HG03354 (cell line): Measurements from ENCODE around the gene TNFSF8.

ENCODE experiments used
- ATAC-seq: cut with Tn5 transposase; IDR thresholded peaks from one replicate; pipeline ENCODE4 v1.9.1; 2021; ENCODE audit warnings: mild to moderate bottlenecking; ENCODE audit not compliant: unreplicated experiment, poor library complexity, severe bottlenecking

Gene TNFSF8

DNA sequence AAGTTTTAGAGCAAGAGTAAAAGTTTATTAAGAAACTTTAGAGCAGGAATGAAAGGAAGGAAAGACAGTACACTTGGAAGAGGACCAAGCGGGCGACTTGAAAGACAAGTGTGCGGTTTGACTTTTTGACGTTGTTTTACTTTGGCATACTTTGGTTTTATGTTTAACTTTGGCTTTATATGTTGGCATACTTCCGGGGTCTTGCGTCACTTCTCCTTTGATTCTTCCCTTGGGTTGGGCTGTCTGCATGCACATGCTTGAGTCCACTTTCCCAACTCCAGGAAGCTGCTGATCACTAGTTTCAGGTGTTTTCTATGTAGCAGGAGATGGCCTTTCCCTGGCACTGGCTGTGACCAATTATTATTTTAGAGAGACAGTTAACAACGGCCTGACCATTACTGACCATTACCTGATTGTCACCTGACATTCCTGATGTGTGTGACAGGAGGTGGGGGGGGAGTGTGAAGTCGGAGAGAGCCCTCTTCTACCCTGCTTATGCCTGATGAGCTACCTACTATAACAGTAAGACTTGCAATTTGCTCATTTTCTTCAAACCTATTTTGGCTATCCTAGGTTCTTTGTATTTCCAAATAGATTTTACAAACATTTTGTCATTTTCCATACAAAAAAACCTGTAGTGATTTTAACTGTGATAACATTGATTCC lies 45.5 kb downstream of the TNFSF8 start:
- ATAC-seq: no peak

DNA sequence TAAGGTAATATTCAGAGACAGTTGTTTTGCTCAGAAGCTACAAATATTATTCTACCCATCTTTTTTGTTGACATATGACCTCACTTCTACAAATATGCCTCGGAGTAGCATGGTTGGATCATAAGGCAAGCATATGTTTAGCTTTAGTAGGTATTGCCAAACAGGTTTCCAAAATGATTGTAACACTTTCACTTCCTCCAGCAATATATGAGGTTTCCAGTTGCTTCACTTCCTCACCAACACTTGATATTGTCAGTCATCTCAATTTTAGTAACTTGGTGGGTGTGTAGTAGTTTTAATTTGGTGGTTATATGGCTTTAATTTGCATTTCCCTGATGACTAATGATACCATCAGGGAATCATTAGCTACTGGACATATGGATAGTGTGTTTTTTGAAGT lies 46.7 kb downstream of the TNFSF8 start:
- ATAC-seq: no peak

DNA sequence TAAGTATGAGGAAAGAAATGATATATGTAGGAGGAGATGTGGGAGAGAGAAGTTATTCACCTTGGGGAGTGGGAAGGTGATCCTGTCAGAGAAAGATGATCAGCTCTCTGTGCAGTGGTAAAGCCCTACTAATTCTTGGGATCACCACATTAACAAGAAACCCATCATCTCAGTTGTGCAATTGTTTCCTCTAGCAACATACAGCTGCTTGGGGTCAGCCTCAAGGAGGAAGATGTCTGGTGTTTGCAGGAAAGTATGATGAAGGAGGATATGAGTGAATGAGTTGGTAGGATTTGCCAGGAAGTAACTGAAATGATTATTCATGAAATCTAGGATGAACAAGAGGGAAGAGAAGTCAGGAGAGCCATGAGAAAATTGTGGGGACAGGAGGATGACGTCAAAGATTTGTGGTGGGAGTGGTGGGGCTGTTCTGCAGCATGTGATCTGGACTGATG lies 50.1 kb downstream of the TNFSF8 start:
- no peak for ATAC-seq

DNA sequence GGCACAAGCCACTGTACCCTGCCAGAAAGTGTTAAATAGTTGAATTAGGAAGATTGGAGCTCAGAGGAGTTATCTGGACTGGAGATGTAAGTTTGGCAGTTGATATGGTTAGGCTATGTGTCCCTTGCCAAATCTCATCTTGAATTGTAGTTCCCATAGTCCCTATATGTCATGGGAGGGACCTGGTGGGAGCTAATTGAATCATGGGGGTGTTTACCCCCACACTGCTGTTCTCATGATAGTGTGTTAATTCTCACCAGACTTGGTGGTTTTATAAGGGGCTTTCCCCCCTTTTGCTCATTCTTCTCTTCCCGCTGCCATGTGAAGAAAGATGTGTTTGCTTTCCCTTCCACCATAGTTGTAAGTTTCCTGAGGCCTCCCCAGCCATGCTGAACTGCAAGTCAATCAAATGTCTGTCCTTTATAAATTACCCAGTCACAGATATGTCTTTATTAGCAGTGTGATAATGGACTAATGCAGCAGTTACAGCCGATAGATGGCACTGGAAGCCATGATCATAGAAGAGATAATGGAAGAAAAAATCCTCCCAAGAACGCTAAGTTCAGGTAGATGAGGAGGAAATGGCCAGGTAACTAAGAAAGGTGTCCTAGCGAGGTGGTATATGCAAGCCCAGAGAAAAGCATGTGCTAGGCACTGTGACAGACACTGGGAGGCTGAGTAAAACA lies 51.4 kb downstream of the TNFSF8 start:
- ATAC-seq: no peak

GRCh38 chr9:114869845-114870244 lies 60.5 kb downstream of the TNFSF8 start:
- no peak for ATAC-seq

GRCh38 chr9:114869378-114869777 lies 61.0 kb downstream of the TNFSF8 start:
- no peak for ATAC-seq

- ATAC-seq: no peak
Measured at GRCh38 chr9:114867327-114867726, 63.1 kb downstream of the TNFSF8 start.

DNA sequence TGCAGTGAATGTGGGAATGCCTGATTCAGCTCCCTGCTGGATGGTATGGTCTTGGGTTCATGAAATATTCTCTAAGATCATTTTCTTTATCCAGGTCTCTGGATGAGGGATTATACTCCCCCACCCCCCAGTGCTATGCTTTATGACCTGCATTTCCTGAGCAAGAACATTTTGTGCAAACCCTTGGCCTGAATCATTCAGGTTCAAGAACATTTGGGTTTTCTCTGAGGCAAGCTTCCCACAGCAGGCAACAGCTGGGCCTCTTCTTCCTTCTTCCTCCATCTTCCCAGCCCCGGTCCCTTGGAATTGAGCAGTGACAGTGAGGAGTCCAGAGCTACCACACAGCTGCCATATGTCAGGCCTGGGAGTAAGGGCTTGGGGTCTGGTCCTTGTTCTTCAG lies 65.9 kb downstream of the TNFSF8 start:
- no peak for ATAC-seq

GRCh38 chr9:114861922-114862605 lies 68.3 kb downstream of the TNFSF8 start:
- no peak for ATAC-seq

- no peak for ATAC-seq
Measured at GRCh38 chr9:114861273-114861672, 69.1 kb downstream of the TNFSF8 start.

- ATAC-seq: no peak
Measured at GRCh38 chr9:114860187-114860586, 70.2 kb downstream of the TNFSF8 start.

- ATAC-seq: no peak
Measured at GRCh38 chr9:114856942-114857315, 73.5 kb downstream of the TNFSF8 start.

DNA sequence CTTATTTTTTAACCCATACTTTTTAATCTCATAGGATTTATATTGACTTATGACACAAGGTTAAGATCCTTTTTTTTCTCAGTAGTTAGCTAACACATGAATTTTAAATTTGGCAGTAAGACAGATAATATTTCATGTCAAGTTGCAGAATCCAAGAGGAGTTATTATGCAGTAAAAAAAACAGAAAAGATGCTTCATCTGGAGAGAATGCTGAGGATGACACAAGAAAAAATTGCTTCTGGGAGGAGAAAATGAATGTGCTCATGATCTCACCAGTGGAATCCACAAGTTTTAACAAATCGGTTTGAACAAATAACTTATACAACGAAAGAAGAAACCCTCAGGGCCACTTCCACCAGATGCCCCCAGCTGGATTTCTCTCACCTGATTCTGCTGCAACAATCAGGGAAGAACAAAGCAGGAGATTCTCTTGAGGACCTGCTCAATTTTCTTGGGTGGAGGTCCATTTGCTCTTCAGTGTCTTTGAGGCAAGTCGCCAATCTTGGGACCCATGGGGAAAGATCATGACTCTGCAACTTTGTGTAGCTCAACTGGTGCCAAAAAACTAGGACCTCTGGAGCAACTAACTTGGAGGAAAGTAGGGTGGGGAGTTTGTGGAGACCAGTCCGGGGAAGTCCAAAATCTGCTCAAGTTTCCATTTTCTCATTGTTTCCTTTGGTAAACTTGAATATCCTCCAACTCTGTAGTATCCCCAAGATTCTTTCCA lies 74.0 kb downstream of the TNFSF8 start:
- ATAC-seq: no peak

GRCh38 chr9:114855488-114855887 lies 74.9 kb downstream of the TNFSF8 start:
- no peak for ATAC-seq

DNA sequence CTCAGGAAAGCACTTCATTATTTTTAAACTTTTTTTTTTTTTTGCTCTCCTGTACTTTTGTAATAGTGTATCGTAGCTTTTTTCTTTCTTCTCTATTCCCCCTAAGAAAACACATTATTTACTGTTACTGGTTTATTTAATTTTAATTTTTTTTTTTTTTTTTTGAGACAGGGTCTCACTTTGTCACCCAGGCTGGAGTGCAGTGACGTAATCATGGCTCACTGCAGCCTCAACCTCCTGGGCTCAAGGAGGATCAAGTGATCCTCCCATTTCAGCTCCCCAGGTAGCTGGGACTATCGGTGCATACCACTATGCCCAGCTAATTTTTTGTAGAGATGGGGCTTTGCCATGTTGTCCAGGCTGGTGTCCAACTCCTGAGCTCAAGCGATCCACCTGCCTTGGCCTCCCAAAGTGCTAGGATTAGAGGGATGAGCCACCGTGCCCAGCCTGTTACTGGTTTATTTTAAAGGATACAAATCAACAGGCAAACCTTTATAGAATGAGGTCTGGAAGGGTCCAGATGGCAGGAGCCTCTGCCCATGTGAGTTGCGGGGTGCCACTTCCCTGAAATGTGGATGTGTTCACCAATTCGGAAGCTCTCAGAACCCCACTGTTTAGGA lies 75.5 kb downstream of the TNFSF8 start:
- ATAC-seq: no peak

GRCh38 chr9:114853071-114853855 lies 77.1 kb downstream of the TNFSF8 start:
- no peak for ATAC-seq

- no peak for ATAC-seq
Measured at GRCh38 chr9:114852050-114852594, 78.3 kb downstream of the TNFSF8 start.

- no peak for ATAC-seq
Measured at GRCh38 chr9:114851306-114851705, 79.1 kb downstream of the TNFSF8 start.
